Mucosa of stomach (tissue), 1 donor: ENCODE measurements around the gene DEFB114.
"Not testable (repeated sequence)": the region's sequence is repeated elsewhere in the genome, so short reads cannot be mapped to it uniquely, and the experiment has no call there.

Experiments
- H3K27me3 ChIP-seq: one replicate; pipeline ENCODE4 v1.7.0; 2013; ENCODE audit warnings: mild to moderate bottlenecking, low read length; ENCODE audit not compliant: control insufficient read depth, insufficient read depth
- H3K36me3 ChIP-seq: one replicate; pipeline ENCODE4 v1.7.0; 2013; ENCODE audit warnings: low read length; ENCODE audit not compliant: control insufficient read depth, insufficient read depth
- H3K4me1 ChIP-seq: one replicate; pipeline ENCODE4 v1.7.0; 2013; ENCODE audit warnings: mild to moderate bottlenecking, low read length; ENCODE audit not compliant: control insufficient read depth, insufficient read depth
- H3K4me3 ChIP-seq: one replicate; pipeline ENCODE4 v1.7.0; 2013; ENCODE audit warnings: low read length
- H3K9ac ChIP-seq: one replicate; pipeline ENCODE4 v1.7.0; 2013; ENCODE audit warnings: mild to moderate bottlenecking, low read length, moderate library complexity
- H3K9me3 ChIP-seq: one replicate; pipeline ENCODE4 v1.7.0; 2013; ENCODE audit warnings: mild to moderate bottlenecking, low read length, moderate library complexity; ENCODE audit not compliant: control insufficient read depth
- donor health status: Pancreatic carcinoma.

DEFB114 gene

GRCh38 chr6:49966823-49967222, 2.9 kb upstream of the DEFB114 start:
- Histone ChIP-seq H3K9me3 (no peaks in the 10 kb centered on the region), H3K27me3 (no peaks in the 10 kb centered on the region)

GRCh38 chr6:49966334-49966733, 2.4 kb upstream of the DEFB114 start:
- Histone ChIP-seq H3K4me1 (no peaks in the 10 kb centered on the region), H3K36me3 (no peaks in the 10 kb centered on the region), H3K27me3 (no peaks in the 10 kb centered on the region), H3K9me3 (no peaks in the 10 kb centered on the region), H3K4me3 (no peak overlapping the region), H3K9ac (no peak overlapping the region)

More at GRCh38 chr6:49966823-49967222, 2.9 kb upstream of the DEFB114 start:
- no peaks in the 10 kb centered on the region for H3K36me3 ChIP-seq
- H3K4me3 ChIP-seq, result no peak overlapping the region
- H3K4me1 ChIP-seq, result no peaks in the 10 kb centered on the region
- H3K9ac ChIP-seq, result no peak overlapping the region

GRCh38 chr6:49958180-49958579, 5.8 kb downstream of the DEFB114 start:
- H3K9me3 ChIP-seq, result no peaks in the 10 kb centered on the region
- H3K4me3 ChIP-seq, result no peak overlapping the region
- no peaks in the 10 kb centered on the region for H3K4me1 ChIP-seq
- H3K36me3 ChIP-seq, result no peaks in the 10 kb centered on the region
- no peak overlapping the region for H3K9ac ChIP-seq
- no peaks in the 10 kb centered on the region for H3K27me3 ChIP-seq

- H3K9ac ChIP-seq, result no peak overlapping the region
- no peaks in the 10 kb centered on the region for H3K9me3 ChIP-seq
- no peaks in the 10 kb centered on the region for H3K36me3 ChIP-seq
- H3K4me1 ChIP-seq, result no peaks in the 10 kb centered on the region
- no peaks in the 10 kb centered on the region for H3K27me3 ChIP-seq
- H3K4me3 ChIP-seq, result no peak overlapping the region
These were observed 8.1 kb downstream of the DEFB114 start for GRCh38 chr6:49955847-49956246.

- Histone ChIP-seq H3K9ac (no peak overlapping the region), H3K27me3 (no peaks in the 10 kb centered on the region), H3K36me3 (no peaks in the 10 kb centered on the region), H3K4me3 (no peak overlapping the region), H3K4me1 (no peaks in the 10 kb centered on the region), H3K9me3 (no peaks in the 10 kb centered on the region)
These were observed 12.0 kb downstream of the DEFB114 start for GRCh38 chr6:49951926-49952325.

- Histone ChIP-seq H3K9ac (no peak overlapping the region), H3K4me1 (no peaks in the 10 kb centered on the region), H3K9me3 (no peaks in the 10 kb centered on the region), H3K27me3 (no peaks in the 10 kb centered on the region), H3K36me3 (no peaks in the 10 kb centered on the region), H3K4me3 (no peak overlapping the region)
These were observed 13.6 kb downstream of the DEFB114 start for GRCh38 chr6:49950415-49950751.

- H3K4me1 ChIP-seq, result no peaks in the 10 kb centered on the region
- no peaks in the 10 kb centered on the region for H3K9me3 ChIP-seq
- no peaks in the 10 kb centered on the region for H3K27me3 ChIP-seq
- no peak overlapping the region for H3K4me3 ChIP-seq
- no peaks in the 10 kb centered on the region for H3K36me3 ChIP-seq
- H3K9ac ChIP-seq, result no peak overlapping the region
These were observed 14.9 kb downstream of the DEFB114 start for GRCh38 chr6:49949062-49949461.

- Histone ChIP-seq H3K9ac (no peak overlapping the region), H3K27me3 (no peaks in the 10 kb centered on the region), H3K36me3 (no peaks in the 10 kb centered on the region), H3K4me3 (no peak overlapping the region), H3K4me1 (no peaks in the 10 kb centered on the region), H3K9me3 (no peaks in the 10 kb centered on the region)
These were observed 17.1 kb downstream of the DEFB114 start for GRCh38 chr6:49946835-49947234.

GRCh38 chr6:49944068-49944467, 19.9 kb downstream of the DEFB114 start:
- not testable (repeated sequence) for H3K4me3 ChIP-seq, H3K36me3 ChIP-seq, H3K9ac ChIP-seq, H3K4me1 ChIP-seq, H3K9me3 ChIP-seq, H3K27me3 ChIP-seq

GRCh38 chr6:49939993-49940498, 23.9 kb downstream of the DEFB114 start:
- Histone ChIP-seq H3K4me3 (no peak overlapping the region), H3K27me3 (no peaks in the 10 kb centered on the region), H3K9ac (no peak overlapping the region), H3K4me1 (no peaks in the 10 kb centered on the region), H3K36me3 (no peaks in the 10 kb centered on the region), H3K9me3 (no peaks in the 10 kb centered on the region)

- Histone ChIP-seq H3K9ac (no peak overlapping the region), H3K9me3 (no peaks in the 10 kb centered on the region), H3K4me1 (no peaks in the 10 kb centered on the region), H3K27me3 (no peaks in the 10 kb centered on the region), H3K36me3 (no peaks in the 10 kb centered on the region), H3K4me3 (no peak overlapping the region)
These were observed 26.2 kb downstream of the DEFB114 start for GRCh38 chr6:49937811-49938210.

- Histone ChIP-seq H3K27me3 (no peaks in the 10 kb centered on the region), H3K36me3 (no peaks in the 10 kb centered on the region), H3K9ac (no peak overlapping the region), H3K9me3 (no peaks in the 10 kb centered on the region), H3K4me1 (no peaks in the 10 kb centered on the region), H3K4me3 (no peak overlapping the region)
These were observed 26.9 kb downstream of the DEFB114 start for GRCh38 chr6:49937017-49937416.

- no peaks in the 10 kb centered on the region for H3K36me3 ChIP-seq
- H3K9me3 ChIP-seq, result no peaks in the 10 kb centered on the region
- no peaks in the 10 kb centered on the region for H3K4me1 ChIP-seq
- H3K9ac ChIP-seq, result no peak overlapping the region
- no peak overlapping the region for H3K4me3 ChIP-seq
- no peaks in the 10 kb centered on the region for H3K27me3 ChIP-seq
These were observed 28.6 kb downstream of the DEFB114 start for GRCh38 chr6:49935387-49935786.
